ENCODE measurements around the gene EPS8L3. TPM values are rescaled to one million over a fixed set of nuclear protein-coding genes. Genes with fewer than 3 reads are reported as not detected.

Gene EPS8L3
- total RNA-seq, 1 donor from 2014 or later: not detected

- no peaks in the 10 kb centered on the region for H3K4me1 ChIP-seq
- no peaks in the 10 kb centered on the region for H3K79me2 ChIP-seq (ENCODE audit: low read depth)
- no peaks in the 10 kb centered on the region for H3F3A ChIP-seq (ENCODE audit: low read depth)
- no peak overlapping the region for H3K27ac ChIP-seq
- H3K27ac Mint-ChIP-seq: peak overlapping the region; percentile 72
- TF ChIP-seq EZH2 (IDR thresholded peaks at IDR 0.05) (no peak), CTCF (IDR thresholded peaks at IDR 0.05) (no peak), EZH2phosphoT487 (IDR thresholded peaks at IDR 0.05) (no peak)
- peaks cover 8% of the 10 kb centered on the region for H3K36me3 Mint-ChIP-seq
- no peaks in the 10 kb centered on the region for H3K27me3 ChIP-seq
- no peak overlapping the region for H3K9ac ChIP-seq
- H3K9me3 Mint-ChIP-seq: peaks cover 2% of the 10 kb centered on the region
- H3K4me1 Mint-ChIP-seq: peaks cover 52% of the 10 kb centered on the region
- peaks cover 11% of the 10 kb centered on the region for H3K27me3 Mint-ChIP-seq (ENCODE audit: insufficient read depth, low read depth)
- H4K20me1 ChIP-seq (ENCODE audit: low read depth): no peaks in the 10 kb centered on the region
- H3K4me3 Mint-ChIP-seq: peak overlapping the region; percentile 30
- no peaks in the 10 kb centered on the region for H3K9me3 ChIP-seq (ENCODE audit: low read depth)
- no peak overlapping the region for H3K4me3 ChIP-seq
- no peaks in the 10 kb centered on the region for H3K36me3 ChIP-seq
- no peak overlapping the region for H3K4me2 ChIP-seq
- peak; percentile 11 for DNase-seq (ENCODE audit: low spot score)
- no peak overlapping the region for H2AFZ ChIP-seq (replicated peaks)
Observed at GRCh38 chr1:109730666-109731065, 33.1 kb downstream of the EPS8L3 start.

- no peak for DNase-seq (ENCODE audit: low spot score)
- H3K4me3 ChIP-seq: no peak overlapping the region
- no peak overlapping the region for H3K4me3 Mint-ChIP-seq
- no peak overlapping the region for H3K27ac ChIP-seq
- no peaks in the 10 kb centered on the region for H3F3A ChIP-seq (ENCODE audit: low read depth)
- H3K27me3 Mint-ChIP-seq (ENCODE audit: insufficient read depth, low read depth): peaks cover 11% of the 10 kb centered on the region
- no peak for TF ChIP-seq CTCF (IDR thresholded peaks at IDR 0.05)
- no peak for TF ChIP-seq EZH2 (IDR thresholded peaks at IDR 0.05)
- TF ChIP-seq EZH2phosphoT487 (IDR thresholded peaks at IDR 0.05): no peak
- no peaks in the 10 kb centered on the region for H3K79me2 ChIP-seq (ENCODE audit: low read depth)
- H2AFZ ChIP-seq (replicated peaks): no peak overlapping the region
- H3K4me1 ChIP-seq: no peaks in the 10 kb centered on the region
- no peaks in the 10 kb centered on the region for H3K36me3 ChIP-seq
- H3K27me3 ChIP-seq: no peaks in the 10 kb centered on the region
- H3K9me3 ChIP-seq (ENCODE audit: low read depth): no peaks in the 10 kb centered on the region
- no peak overlapping the region for H3K4me2 ChIP-seq
- H4K20me1 ChIP-seq (ENCODE audit: low read depth): no peaks in the 10 kb centered on the region
- no peak overlapping the region for H3K27ac Mint-ChIP-seq
- peaks cover 2% of the 10 kb centered on the region for H3K9me3 Mint-ChIP-seq
- no peaks in the 10 kb centered on the region for H3K36me3 Mint-ChIP-seq
- peaks cover 53% of the 10 kb centered on the region for H3K4me1 Mint-ChIP-seq
- H3K9ac ChIP-seq: no peak overlapping the region
Observed at GRCh38 chr1:109728870-109729269, 34.9 kb downstream of the EPS8L3 start.

GRCh38 chr1:109726728-109727373 lies 36.9 kb downstream of the EPS8L3 start:
- H3K36me3 Mint-ChIP-seq: no peaks in the 10 kb centered on the region
- TF ChIP-seq EZH2phosphoT487 (IDR thresholded peaks at IDR 0.05): no peak
- TF ChIP-seq CTCF (IDR thresholded peaks at IDR 0.05): no peak
- no peak for TF ChIP-seq EZH2 (IDR thresholded peaks at IDR 0.05)
- Histone ChIP-seq H3F3A (ENCODE audit: low read depth) (no peaks in the 10 kb centered on the region), H3K4me2 (no peak overlapping the region), H3K4me1 (no peaks in the 10 kb centered on the region), H3K36me3 (no peaks in the 10 kb centered on the region), H3K9ac (no peak overlapping the region), H3K27ac (no peak overlapping the region), H2AFZ (replicated peaks) (no peak overlapping the region), H3K79me2 (ENCODE audit: low read depth) (no peaks in the 10 kb centered on the region), H3K9me3 (ENCODE audit: low read depth) (no peaks in the 10 kb centered on the region), H4K20me1 (ENCODE audit: low read depth) (no peaks in the 10 kb centered on the region), H3K27me3 (no peaks in the 10 kb centered on the region), H3K4me3 (no peak overlapping the region)
- H3K4me1 Mint-ChIP-seq: peaks cover 41% of the 10 kb centered on the region
- peak overlapping the region; percentile 3 for H3K4me3 Mint-ChIP-seq
- DNase-seq (ENCODE audit: low spot score): no peak
- peak overlapping the region; percentile 13 for H3K27ac Mint-ChIP-seq
- H3K27me3 Mint-ChIP-seq (ENCODE audit: insufficient read depth, low read depth): peaks cover 10% of the 10 kb centered on the region
- no peaks in the 10 kb centered on the region for H3K9me3 Mint-ChIP-seq
